DND-41 (cell line): Measurements from ENCODE around the gene RASD1.
"Not testable (repeated sequence)": the region's sequence is repeated elsewhere in the genome, so short reads cannot be mapped to it uniquely, and the experiment has no call there.

Experiments
- EZH2 ChIP-seq: IDR thresholded peaks from 3 replicates; pipeline ENCODE4 v1.6.1; 2012; ENCODE audit warnings: borderline replicate concordance, low read depth, mild to moderate bottlenecking, moderate library complexity, low read length, inconsistent platforms; ENCODE audit not compliant: severe bottlenecking
- TF ChIP-seq, protein P1 (sequence below): IDR thresholded peaks from 2 replicates; pipeline ENCODE4 v1.5.1; 2012; ENCODE audit warnings: borderline replicate concordance, low read length, moderate library complexity, mild to moderate bottlenecking; ENCODE audit not compliant: poor library complexity, severe bottlenecking; ENCODE audit errors: extremely low read depth

DNA sequence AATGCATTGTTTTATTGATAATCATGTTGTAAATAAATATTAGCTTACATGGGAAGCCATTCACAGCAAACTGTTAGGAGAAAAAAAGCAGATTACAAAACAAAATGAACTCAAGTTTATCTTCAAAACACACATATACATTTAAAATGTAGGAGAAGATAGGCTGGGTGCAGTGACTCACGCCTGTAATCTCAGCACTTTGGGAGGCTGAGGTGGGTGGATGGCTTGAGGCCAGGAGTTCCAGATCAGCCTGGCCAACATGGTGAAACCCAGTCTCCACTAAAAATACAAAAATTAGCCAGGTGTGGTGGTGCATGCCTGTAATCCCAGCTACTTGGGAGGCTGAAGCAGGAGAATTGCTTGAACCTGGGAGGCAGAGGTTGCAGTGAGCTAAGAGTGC lies 30.3 kb downstream of the RASD1 start:
- TF ChIP-seq, protein P1, sequence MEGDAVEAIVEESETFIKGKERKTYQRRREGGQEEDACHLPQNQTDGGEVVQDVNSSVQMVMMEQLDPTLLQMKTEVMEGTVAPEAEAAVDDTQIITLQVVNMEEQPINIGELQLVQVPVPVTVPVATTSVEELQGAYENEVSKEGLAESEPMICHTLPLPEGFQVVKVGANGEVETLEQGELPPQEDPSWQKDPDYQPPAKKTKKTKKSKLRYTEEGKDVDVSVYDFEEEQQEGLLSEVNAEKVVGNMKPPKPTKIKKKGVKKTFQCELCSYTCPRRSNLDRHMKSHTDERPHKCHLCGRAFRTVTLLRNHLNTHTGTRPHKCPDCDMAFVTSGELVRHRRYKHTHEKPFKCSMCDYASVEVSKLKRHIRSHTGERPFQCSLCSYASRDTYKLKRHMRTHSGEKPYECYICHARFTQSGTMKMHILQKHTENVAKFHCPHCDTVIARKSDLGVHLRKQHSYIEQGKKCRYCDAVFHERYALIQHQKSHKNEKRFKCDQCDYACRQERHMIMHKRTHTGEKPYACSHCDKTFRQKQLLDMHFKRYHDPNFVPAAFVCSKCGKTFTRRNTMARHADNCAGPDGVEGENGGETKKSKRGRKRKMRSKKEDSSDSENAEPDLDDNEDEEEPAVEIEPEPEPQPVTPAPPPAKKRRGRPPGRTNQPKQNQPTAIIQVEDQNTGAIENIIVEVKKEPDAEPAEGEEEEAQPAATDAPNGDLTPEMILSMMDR, result not testable (repeated sequence)
- TF ChIP-seq EZH2, result not testable (repeated sequence)
